DLD1 (cell line): Measurements from ENCODE around the gene LRRC36.

ENCODE experiments used
- in situ Hi-C: cut with HindIII; loops from 2 replicates; pipeline ENCODE4 v1.10.0; 2017; ENCODE audit warnings: low sequenced_read_pairs

LRRC36 gene, protein sequence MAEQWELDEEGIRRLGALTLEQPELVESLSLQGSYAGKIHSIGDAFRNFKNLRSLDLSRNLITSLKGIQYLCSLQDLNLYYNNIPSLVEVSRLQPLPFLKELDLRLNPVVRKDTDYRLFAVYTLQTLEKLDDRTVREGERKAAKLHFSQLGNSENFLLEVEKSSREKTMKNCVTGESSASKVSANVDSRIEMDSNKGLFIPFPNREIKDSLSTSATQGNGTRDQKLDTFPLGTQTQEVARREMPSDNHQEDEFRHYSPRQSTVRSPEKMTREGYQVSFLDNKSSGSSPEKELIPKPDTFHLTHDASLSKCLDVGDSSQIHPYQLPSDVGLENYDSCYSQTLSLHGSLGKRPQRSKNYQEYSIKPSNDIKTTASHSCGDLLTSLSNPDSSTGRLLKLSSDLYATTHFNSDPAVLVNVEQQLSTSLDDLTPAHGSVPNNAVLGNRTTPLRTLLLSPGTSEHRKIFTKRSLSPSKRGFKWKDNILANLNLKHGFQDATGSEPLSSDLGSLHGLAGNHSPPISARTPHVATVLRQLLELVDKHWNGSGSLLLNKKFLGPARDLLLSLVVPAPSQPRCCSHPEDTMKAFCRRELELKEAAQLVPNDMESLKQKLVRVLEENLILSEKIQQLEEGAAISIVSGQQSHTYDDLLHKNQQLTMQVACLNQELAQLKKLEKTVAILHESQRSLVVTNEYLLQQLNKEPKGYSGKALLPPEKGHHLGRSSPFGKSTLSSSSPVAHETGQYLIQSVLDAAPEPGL

DNA sequence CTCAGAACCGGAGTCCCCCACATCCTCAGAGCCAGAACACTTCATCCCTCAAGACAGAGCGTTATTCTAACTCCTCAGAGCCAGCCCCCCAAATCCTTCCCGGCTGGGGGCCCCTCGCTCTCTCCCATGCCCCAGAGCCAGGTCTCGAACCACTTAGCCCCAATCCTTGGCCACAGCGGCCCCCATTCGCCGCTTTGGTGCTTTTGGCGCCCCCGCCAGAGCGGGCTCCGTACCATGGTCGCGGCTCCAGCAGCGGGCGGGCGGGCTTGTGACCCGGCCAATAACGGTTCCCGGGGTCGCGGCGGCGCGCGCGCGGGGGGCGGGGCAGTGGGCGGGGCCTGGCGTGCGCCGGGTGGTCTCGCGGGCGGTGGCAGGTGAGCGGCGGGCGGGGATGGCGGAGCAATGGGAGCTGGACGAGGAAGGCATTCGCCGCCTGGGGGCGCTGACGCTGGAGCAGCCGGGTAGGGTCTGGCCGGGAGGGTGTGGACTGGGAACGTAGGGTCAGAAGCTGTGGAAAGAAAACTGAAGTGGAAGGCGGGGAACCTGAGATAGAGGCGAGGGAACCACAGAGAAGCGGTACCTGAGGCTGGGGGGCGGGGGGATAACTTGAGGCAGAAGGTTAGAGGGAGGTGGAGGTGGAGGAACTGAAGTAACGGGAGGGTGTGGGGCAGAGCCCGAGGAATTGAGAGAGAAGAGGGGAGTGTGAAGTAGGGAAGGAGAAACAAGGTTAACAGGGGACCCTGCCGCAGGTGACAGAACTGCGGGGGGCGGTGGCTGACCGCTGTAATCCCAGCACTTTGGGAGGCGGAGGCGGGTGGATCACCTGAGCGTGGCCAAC, at the start of gene LRRC36, which contains the start of gene KCTD19:
TSS of gene LRRC36 (plus strand) at position 344 of the 838 bp plus-strand sequence. CDS start at position 392, 48 bp downstream.
TSS of gene KCTD19 (minus strand) at position 270 of the 838 bp plus-strand sequence. CDS start at position 236, 34 bp downstream.
- in situ Hi-C loops, result no loop called here

GRCh38 chr16:67277294-67277998, 49.2 kb upstream of the LRRC36 start:
- in situ Hi-C loops, result no loop called here

- in situ Hi-C loops, result no loop called here
Measured at GRCh38 chr16:67277999-67278772, 48.4 kb upstream of the LRRC36 start.

GRCh38 chr16:67278773-67279295, 47.8 kb upstream of the LRRC36 start:
- in situ Hi-C loops, result no loop called here

GRCh38 chr16:67279296-67280089, 47.1 kb upstream of the LRRC36 start, which contains the start of gene PLEKHG4:
Gene PLEKHG4, plus strand, starts transcription at chr16:67279532. Its CDS starts 513 bp downstream, at chr16:67280045.
- in situ Hi-C loops, result loop anchor here (5.0 kb wide), 1 partner anchor 88 kb away; no protein-coding TSS in a partner anchor

DNA sequence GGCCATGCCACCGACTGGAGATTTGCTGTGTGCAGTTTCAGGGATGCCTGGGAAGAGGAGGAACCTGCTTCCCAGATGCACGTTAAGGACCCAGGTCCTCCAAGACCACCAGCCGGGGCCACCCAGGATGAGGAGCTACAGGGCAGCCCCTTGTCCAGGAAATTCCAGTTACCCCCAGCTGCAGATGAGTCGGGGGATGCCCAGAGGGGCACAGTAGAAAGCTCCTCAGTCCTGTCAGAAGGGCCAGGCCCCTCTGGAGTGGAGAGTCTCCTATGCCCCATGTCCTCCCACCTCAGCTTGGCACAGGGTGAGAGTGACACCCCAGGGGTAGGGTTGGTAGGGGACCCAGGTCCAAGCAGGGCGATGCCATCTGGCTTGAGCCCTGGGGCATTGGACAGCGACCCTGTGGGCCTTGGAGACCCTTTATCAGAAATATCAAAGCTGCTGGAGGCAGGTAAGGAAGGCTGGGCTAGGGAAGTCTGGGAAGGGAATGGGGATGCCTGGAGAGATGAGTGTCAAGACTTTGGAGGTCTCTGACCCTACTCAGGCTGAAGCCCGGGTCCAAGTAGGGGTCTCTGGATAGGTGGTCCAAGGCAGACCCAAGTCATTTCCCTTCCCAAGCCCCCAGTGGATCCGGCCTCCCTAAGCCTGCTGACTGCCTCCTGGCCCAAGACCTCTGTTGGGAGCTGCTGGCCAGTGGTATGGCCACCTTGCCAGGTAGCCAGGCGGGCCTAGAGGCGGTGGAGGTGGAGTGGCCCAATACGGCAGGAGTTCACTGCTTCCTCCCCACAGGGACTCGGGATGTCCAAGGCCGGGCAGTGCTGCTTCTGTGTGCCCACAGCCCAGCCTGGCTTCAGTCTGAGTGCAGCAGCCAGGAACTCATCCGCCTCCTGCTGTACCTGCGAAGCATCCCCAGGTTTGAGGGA, 46.3 kb upstream of the LRRC36 start:
- in situ Hi-C loops, result loop anchor here (5.0 kb wide), 1 partner anchor 87 kb away; no protein-coding TSS in a partner anchor

- in situ Hi-C loops, result loop anchor here (5.0 kb wide), 1 partner anchor 86 kb away; no protein-coding TSS in a partner anchor
Measured at GRCh38 chr16:67281536-67282446, 44.8 kb upstream of the LRRC36 start.

DNA sequence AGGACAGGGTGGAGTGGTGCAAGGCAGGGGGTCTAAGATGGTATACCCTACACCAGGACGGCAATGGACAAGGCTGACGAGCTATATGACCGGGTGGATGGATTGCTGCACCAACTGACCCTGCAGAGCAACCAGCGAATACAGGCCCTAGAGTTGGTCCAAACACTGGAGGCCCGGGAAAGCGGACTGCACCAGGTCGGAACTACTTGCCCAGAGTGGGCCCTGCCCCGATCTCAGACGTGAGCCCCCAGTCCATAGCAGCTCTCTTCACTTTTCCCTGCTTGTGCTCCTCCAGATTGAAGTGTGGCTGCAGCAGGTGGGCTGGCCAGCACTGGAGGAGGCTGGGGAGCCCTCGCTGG, 44.2 kb upstream of the LRRC36 start:
- in situ Hi-C loops, result loop anchor here (5.0 kb wide), 1 partner anchor 85 kb away; no protein-coding TSS in a partner anchor

- in situ Hi-C loops, result loop anchor here (5.0 kb wide), 1 partner anchor 84 kb away; no protein-coding TSS in a partner anchor
Measured at GRCh38 chr16:67283039-67283825, 43.4 kb upstream of the LRRC36 start.

GRCh38 chr16:67283826-67284555, 42.6 kb upstream of the LRRC36 start:
- in situ Hi-C loops, result loop anchor here (5.0 kb wide), 1 partner anchor 83 kb away; no protein-coding TSS in a partner anchor

- in situ Hi-C loops, result loop anchor here (5.0 kb wide), 1 partner anchor 82 kb away; no protein-coding TSS in a partner anchor
Measured at GRCh38 chr16:67284699-67285646, 41.6 kb upstream of the LRRC36 start.

- in situ Hi-C loops, result no loop called here
Measured at GRCh38 chr16:67286441-67287235, 40.0 kb upstream of the LRRC36 start.
